ENCODE data around the gene TMEM175.

The TMEM175 gene

DNA sequence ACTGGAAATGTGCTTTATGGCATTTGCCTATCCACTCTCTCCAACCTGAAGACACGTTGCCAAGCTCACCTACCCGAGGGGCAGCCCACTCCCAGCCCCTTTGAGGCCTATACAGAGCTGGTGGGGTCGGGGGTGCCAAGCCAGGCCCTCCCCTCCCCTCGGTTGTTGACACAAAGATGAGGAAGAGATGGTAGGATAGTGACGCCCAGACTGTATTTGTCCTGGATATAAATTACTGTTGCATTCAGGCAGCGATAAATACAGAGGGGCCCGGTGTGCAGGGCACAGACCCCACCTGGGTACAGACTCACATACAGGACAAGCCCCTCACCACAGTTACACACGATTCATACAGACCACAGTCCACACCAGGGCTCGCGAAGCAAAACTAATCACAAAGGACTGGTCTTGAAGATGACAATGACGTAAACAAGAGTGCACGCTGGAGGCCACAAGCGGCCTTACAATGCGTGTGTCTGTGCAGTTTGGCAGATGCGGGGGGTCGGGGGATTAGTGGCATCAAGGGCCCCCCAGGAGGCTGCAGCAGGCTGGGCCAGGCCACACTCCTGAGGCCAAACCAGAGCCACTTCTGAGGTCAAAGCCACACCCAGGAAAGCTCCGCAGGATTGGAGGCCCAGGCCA lies 26.6 kb downstream of the TMEM175 start:
- no peak for DNase-seq (ENCODE audit: low read depth in 2 of 2)

DNA sequence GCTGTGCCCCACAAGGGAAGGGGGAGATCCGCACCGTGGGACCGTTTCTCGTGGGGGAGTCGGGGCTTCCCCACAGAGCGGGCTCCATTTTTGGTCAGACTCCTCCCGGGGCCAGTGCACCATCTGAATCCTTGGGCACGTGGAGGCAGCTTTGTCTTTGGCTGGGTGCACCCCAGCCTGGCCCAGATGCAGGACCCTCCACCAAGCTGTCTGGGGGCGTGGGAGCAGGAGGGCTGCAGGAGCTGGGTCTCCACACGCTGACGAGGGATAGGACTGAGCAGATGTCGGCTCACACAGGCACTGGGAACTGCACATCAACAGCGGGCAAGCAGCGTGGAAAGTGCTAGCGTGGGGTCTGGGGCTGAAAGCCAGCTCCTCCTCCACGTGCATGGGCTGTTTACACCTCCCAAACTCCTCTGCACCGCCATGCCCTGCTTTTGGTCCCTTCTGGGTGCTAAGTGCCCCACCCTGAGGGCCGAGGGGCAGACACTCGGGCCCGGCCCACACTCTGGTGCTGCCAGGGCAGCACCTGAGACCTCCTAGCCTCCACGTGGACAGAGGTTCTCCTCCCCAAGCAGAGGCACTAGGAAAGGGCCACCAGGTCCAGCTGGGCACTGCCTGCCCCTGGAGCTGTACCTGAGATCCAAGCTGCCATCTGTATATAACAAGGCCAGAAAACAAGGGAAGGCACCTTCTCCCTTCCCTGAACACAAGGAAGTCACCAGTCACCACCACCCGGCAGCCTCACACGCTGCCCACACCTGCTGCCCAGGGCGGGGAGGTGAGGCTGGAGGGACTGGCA lies 27.3 kb downstream of the TMEM175 start:
- DNase-seq (ENCODE audit: low read depth in 2 of 2), result no peak

DNA sequence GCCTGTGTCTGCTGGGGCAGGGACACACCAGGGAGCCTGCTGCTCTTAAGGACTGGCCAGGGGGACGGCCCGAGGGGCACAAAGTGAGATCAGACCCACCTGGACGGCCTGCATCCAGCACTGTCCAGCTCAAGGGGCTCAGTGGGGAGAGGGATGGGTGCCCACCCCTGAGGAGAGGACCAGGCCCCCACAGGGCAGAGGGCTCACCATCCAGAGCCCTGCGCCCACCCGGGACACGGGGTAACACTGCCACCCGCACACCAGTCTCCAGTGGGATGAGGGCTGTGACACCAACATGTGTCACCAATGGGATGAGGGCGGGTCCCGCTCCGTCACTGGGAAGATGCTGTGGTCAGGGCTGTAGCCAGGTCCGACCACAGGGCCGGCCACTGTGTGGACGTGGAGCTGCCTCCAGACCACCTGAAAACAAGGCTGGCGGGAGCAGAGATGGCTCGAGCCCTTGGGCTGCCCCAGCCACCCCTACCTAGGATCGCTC lies 27.9 kb downstream of the TMEM175 start:
- no peak for DNase-seq (ENCODE audit: low read depth in 2 of 2)

DNA sequence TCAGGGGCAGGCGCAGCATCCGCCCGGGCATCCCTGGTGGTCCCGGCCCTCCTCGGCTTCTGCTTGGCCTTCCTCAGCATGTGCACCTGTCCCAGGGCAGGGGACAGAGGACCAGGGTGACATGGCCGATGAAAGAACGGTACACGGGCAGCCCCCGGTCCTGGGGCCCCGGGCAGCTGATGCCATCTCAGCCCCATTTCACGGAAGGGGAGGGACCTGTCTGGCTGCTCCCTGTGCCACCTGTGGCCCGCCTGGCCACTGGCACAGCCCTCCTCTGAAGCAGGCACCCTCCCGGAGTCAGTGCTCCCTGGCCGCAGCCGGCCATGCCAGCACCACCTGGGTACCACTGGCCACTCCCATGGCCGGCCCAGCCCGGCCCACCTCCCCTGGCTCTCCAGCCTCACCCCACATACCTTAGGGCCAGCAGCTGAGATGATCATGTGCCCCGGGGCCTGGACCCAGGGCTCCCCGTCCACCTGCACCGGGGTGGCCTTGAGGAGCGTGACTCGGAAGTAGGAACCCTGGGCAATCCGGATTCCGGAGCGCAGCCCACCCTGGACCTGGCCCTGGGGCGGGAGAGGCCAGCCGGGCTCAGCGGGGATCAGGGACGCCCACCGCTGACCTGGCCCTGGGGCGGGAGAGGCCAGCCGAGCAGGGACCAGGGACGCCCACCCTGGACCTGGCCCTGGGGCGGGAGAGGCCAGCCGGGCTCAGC lies 28.5 kb downstream of the TMEM175 start:
- DNase-seq (ENCODE audit: low read depth in 2 of 2), result no peak

DNA sequence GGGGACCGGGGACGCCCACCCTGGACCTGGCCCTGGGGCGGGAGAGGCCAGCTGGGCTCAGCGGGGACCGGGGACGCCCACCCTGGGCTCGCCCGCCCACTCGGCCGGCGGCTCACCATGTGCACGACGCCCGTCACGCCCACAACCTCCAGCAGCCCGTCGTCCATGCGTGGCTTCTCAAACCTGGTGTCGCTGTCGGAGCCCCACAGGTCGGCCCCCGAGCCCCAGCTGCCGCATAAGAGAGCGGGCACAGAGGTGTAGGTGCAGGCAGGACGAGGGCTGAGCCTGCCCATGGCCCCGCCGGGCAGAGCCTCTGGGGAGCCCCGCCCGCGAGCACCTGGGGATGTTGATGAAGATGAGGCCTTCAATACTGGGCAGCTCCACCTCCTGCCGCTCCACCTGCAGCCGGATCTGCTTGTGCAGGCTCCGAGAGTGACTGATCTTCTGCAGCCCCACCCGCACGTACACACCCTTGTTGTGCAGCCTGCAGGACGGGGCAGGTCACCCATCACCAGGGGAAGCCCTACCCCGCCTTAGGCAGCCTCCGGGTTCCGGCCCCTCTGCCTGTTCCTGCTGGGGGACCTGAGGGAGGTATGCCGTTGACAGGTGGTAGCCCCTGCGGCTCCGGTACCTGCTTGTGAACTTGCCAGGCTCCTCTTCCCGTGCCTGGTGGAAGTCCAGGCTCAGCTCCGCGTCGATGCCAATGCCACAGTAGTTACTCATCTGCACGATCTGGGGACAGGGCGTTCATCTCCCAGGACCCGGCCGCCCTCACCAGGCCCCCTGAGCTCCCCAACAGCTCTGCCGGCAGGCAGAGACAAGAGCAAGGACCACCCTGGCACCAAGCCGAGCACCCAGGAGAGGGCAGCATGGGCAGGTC lies 29.3 kb downstream of the TMEM175 start:
- no peak for DNase-seq (ENCODE audit: low read depth in 2 of 2)

DNA sequence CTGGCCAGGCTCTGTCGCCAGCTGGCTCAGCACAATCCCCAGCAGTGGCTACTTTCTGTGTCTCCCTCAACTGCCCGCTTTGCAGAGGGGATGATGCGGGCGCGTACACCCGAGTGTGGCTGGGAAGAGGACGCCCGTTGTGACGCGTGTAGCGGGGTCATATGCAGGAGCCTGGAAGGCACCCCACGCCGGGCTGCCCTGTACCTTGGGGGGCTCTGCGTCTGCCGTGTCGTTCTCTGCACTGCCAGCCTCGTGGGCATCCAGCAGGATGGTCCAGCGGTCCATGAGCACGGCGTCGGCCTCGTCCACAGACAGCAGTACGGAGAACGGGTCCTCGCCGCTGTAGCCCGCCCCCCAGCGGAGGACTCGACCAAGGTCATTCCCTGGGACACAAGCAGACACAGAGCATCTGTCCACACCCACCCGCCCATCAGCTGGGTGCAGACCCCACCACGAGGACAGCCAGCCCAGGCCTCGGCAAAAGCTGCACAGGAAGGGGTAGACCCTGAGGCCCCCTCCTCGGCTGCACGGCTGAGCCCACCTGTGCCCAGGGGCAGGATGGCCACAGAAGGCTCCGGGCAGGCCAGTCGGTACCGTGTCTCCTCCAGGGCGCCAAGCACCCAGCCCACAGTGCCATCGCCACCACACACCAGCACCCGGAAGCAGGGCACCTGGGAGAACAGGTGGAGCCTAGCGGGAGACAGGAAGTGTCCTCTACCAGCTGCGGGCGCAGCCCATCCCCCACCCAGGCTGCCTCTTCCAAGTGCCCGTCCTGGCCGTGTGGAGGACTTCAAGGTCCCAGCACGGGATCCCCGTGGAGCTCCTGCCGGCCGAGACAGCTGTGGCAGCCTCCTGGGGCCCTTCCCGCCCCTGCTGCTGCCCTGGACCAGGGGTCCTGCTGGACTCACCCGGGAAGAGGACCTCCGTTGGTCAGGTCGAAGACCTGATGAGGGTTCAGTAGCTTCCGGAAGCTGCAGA lies 30.3 kb downstream of the TMEM175 start:
- no peak for DNase-seq (ENCODE audit: low read depth in 2 of 2)

DNA sequence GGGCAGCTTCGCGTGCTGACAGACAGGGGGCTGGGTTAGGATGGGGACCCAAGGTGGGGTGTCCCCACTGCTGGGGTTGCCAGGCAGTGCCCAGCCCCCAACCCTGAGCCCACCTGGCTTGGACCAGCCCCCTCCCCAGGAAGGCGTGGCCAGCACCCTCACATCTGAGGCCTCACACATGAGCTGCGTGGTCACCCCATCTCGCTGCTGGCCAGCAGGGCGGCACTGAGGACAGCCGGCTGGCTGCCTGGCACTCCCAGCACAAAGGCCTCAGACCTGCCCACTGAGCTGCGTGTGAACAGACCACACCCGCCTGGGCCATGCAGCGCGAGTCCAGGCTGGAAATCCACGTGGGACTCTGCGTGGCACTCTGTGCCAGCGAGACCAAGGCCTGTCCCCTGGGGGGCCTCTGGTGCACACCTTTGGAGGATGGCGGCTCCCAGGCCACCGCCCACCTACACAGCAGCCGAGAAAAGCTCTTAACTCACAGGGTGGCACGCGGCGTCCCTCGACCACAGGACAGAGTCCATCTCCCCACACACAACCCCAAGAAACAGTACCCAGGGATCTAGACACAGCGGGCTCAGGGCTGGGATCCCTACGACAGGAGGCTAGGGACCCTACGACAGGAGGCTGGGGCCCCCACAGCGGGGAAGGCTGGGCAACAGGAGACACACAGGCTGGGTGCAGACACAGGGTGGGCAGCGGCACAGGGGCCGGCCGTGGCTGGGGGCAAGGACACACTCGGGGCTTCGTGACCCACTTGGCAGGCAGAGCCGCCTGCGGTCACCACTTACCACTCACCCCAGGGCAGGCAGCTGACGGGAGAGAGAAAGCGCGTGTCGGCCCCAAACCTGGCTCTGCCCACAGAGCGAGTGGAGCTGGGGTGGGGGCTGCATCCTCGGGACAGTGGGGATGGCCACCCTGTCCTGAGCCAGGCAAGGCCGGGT lies 31.3 kb downstream of the TMEM175 start:
- no peak for DNase-seq (ENCODE audit: low read depth in 2 of 2)

DNA sequence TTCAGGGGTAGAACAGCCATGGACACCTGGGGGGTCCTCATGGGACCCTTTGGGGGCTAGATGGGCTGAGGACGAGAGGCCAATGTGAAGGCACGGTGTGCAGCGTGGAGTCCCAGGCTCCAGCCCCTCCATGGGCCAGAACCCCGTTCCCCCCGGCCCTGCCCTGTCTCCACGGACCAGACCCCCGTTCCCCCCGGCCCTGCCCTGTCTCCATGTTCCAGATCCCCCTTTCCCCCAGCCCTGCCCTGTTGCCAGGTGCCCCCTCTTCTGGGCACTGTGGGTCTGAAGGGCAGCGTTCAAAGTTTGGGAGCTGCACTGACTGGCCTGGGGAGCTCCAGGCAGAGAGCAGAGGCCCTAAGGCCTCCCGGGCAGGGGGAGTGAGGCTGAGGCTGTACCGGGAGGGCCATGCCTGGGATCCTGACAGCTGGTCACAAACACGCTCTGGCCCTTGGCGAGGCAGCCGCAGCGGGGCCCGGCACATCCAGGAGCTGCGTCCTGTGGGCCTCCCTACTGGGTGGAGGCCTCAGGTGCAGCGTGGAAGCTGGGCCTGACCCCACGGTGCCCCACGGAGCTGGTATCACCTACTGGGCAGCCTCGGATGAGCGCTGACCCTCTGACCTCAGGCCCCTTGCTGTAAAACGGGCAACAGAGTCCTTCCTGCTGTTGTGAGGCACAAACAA lies 32.2 kb downstream of the TMEM175 start:
- no peak for DNase-seq (ENCODE audit: low read depth in 2 of 2)

DNA sequence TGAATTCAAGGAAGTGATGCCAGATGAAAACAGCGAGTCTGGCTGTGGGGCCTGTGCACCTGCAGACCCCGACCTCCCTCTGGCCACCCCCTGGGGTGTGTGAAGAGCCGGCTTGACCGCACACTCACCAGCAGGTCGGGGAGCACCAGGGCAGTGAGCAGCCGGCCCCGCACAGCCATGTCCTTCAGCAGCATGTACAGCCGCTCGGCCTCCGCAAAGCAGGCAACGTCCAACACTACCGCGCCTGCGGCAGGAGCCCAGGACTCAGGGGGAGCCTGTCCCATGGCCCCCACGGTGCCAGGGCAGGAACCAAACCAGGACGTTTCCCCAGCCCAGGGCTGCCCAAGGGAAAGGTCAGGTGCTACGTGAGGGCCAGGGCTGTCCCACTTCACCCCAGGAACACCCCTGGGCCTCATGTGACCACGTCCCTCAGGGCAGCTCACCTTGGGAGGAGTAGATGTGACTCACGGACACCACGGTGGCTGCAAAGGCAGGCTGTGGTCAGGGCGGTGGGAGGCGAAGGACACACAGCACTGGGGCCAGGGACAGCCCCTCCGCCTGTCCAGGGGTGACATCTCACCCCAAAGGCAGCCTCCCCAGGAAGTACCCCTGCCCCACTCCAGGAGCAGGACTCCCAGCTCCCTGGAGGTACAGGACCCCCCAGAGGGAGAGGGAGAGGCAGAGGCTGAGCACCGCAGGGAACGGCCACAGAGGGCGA lies 32.9 kb downstream of the TMEM175 start:
- DNase-seq (ENCODE audit: low read depth in 2 of 2), result no peak

DNA sequence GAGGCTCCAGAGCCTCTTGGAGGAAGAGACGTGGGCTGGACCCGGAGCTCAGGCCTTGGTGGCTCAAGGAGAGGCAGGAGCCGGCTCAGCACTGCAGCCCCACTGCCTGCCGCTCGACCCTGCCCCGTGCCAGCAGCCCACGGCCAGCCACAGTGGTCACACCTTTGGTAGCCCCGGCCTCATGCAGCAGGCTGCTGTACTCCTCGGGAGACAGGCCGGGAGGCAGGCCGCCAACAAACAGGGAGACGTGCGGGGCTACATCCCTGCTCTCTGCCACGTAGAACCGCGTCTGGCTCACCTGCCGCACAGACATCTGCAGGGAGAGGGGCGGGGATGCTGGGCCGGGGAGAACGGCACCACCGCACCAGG lies 33.5 kb downstream of the TMEM175 start:
- no peak for DNase-seq (ENCODE audit: low read depth in 2 of 2)

DNA sequence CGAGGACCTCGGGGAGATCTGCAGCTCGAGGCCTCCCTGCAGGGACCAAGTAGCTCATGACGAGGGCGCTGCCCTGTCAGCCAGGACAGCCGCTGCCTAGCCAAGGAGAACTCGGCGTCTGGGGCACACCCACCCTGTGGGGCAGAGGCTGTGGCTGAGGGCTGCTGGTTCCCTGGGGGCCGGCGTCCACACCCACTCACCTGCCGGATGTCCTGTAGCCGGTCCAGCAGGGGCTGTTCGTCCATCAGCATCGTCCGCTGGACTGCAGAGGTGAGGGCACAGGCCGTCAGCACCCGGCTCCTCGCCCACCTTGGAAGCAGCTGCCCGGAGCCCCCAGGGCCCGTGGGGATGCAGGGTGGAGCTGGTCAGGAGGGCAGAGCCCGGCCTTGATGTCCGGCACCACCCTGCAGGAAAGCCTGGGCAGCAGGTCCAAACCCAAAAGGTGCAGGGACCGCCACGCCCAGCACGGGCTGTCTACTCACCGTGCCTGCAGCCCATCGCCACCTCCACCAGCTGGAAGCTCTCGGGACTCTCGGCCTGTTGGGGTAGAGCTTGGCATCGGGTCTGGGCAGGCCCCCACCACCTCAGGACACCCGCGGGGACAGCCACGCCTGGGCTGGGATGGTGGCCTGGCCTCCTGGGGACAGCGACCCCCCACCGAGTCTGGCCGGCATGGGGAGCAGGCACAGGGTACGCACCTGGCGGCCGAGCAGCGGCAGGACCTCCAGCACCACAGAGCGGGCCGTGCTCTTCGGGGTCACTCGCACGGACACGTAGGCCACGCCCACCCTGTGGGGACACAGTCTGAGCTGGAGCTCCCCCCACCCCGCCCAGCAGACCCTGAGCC lies 34.2 kb downstream of the TMEM175 start:
- DNase-seq (ENCODE audit: low read depth in 2 of 2), result no peak

DNA sequence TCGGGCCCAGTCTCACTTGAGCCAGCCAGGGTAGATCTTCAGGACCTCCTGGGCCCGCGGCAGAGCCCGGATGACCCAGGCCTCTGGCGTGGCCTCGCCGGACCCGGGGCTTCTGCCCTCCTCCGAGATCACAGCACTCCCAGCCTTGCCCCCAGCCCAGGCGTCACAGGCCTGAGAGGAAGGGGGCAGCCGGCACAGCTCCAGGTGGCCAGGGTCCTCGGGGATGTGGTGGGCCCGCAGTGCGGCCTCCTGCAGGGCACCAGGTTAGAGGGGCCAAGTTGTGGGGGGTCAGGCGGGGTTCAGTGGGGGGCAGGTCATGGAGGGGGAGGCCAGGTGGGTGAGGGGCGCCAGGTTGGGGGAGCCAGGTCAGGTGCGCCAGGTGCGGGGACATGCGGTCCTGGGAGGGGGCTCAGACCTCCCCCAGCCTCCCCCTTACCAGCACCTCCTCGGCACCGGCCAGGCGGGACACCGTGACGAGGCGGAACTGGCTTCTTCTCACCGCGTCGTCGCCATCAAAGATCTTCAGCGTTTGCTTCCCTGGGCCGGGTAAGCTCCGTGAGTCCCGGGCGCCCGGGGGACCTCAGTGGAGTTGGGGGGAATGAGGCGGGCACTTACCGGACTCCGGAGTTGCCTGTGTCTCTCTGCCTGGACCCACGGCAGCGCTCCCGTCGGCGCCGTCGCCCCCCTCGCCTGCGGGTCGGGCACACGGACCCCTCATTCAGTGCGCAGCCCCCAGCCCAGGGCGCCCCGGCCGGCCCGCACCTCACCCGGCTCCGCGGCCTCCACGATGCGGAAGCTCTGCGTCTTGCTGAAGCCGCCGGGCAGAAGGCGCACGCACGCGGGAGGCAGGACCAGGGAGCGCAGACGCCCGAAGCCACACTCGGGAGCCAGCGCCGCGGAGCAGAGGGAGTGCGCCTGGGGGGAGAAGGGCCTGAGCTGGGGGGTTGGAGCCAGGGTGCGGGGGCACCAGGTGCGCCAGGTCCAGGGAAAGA lies 35.1 kb downstream of the TMEM175 start:
- DNase-seq (ENCODE audit: low read depth in 2 of 2), result no peak

DNA sequence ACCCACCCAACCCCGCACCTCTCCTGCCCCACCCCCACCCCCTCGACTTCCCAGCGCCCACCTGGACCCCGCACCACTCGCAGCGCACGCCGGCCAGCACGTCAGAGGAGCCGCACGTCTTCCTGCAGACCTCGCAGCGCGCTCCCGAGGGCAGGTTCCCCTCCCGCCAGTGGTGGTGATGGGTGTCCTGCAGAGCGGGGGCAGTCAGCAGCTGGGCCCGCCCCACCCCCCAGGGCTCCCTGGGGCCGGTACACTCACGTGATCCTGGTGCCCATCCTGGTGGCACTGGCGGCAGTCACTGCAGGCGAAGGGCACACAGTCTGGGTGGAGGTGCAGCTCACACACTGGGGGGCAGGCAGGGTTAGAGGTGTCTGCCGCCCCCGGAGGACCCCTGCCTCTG lies 36.0 kb downstream of the TMEM175 start:
- DNase-seq (ENCODE audit: low read depth in 2 of 2), result no peak

DNA sequence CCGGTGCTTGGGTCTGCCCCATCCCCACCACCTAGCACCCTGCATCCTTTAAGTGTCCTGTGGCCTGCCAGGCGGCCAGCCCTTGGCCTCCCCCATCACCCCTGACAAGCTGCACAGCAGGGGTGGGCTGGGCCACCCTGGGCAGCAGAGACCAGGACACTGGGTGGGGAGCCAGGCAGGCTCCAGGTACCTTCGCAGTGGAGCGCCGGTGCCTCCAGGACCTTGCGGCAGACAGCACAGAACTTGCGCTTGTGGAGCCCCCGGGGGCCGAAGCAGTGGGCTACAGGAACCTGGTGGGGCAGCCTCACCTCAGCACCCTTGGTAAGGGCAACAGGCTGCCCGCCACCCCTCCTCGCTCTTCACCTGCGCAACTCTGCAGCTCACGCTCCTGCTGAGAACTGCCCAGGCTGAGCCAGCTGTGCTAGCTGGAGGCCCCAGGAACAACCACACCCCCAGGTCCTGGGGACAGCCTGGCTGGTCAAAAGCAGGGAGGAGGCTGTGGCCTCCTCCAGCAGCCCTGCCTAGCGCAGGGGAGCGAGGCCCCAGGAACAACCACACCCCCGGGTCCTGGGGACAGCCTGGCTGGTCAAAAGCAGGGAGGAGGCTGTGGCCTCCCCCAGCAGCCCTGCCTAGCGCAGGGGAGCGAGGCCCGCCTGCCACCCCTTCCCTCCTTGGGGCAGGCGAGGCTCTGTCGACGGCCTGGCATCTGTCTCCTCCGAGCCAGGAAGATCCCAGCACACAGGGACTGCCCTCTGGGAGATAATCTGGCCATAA lies 36.5 kb downstream of the TMEM175 start:
- no peak for DNase-seq (ENCODE audit: low read depth in 2 of 2)
